ENCODE measurements around the gene CD160.

CD160 gene

GRCh38 chr1:145695821-145696629 is 23.3 kb upstream of the CD160 start:
- Histone ChIP-seq H2AFZ (ENCODE audit: low read depth) (no peak overlapping the region), H3K36me3 (ENCODE audit: insufficient read depth) (no peaks in the 10 kb centered on the region), H3K27me3 (ENCODE audit: insufficient read depth, low read depth) (no peaks in the 10 kb centered on the region), H4K20me1 (ENCODE audit: insufficient read depth) (no peaks in the 10 kb centered on the region), H3K4me1 (ENCODE audit: low read depth, poor library complexity, severe bottlenecking) (peaks cover 15% of the 10 kb centered on the region), H3K27ac (no peak overlapping the region), H3K4me3 (IDR thresholded peaks at IDR 0.05; ENCODE audit: insufficient read depth, low read depth, low read length) (no peak overlapping the region), H3K4me2 (no peak overlapping the region), H3K79me2 (ENCODE audit: insufficient read depth, low read depth) (no peaks in the 10 kb centered on the region), H3K9ac (no peak overlapping the region)
- no peak for TF ChIP-seq CTCF (conservative IDR thresholded peaks at IDR 0.05; ENCODE audit: low read depth, low read length)

GRCh38 chr1:145696630-145696960 is 22.7 kb upstream of the CD160 start:
- Histone ChIP-seq H3K27ac (no peak overlapping the region), H3K79me2 (ENCODE audit: insufficient read depth, low read depth) (no peaks in the 10 kb centered on the region), H3K4me2 (no peak overlapping the region), H2AFZ (ENCODE audit: low read depth) (no peak overlapping the region), H4K20me1 (ENCODE audit: insufficient read depth) (no peaks in the 10 kb centered on the region), H3K36me3 (ENCODE audit: insufficient read depth) (no peaks in the 10 kb centered on the region), H3K9ac (no peak overlapping the region), H3K27me3 (ENCODE audit: insufficient read depth, low read depth) (no peaks in the 10 kb centered on the region), H3K4me3 (IDR thresholded peaks at IDR 0.05; ENCODE audit: insufficient read depth, low read depth, low read length) (no peak overlapping the region), H3K4me1 (ENCODE audit: low read depth, poor library complexity, severe bottlenecking) (peaks cover 10% of the 10 kb centered on the region)
- TF ChIP-seq CTCF (conservative IDR thresholded peaks at IDR 0.05; ENCODE audit: low read depth, low read length): no peak

DNA sequence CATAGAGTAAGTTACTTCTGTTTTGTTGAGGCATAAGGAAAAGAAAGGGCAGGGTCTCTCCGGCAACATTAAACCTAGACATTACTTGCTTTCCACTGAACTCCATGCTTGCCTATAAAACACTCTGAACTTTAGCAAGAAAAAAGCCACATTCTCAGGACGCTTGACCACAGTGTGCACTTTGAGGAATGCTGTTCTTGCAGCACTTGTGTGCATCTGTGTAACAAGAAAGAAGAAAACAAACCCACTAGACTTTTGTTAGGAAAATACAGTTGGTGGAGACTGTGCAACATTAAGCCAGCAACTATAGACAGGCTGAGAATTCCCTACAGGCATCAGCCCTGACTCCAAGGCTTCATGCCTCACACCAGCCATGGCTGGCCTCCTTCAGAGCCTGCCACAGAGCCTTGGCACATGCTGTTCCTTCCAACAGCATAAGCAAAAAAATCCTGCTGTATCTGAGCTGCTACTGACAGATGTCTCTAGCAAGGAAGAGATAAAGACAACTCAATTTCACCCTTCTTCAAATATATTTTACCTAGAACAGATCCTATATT is 17.9 kb upstream of the CD160 start:
- H3K27ac ChIP-seq: no peak overlapping the region
- H3K4me1 ChIP-seq (ENCODE audit: low read depth, poor library complexity, severe bottlenecking): no peaks in the 10 kb centered on the region
- H3K79me2 ChIP-seq (ENCODE audit: insufficient read depth, low read depth): no peaks in the 10 kb centered on the region
- no peak for TF ChIP-seq CTCF (conservative IDR thresholded peaks at IDR 0.05; ENCODE audit: low read depth, low read length)
- H3K9ac ChIP-seq: no peak overlapping the region
- H3K27me3 ChIP-seq (ENCODE audit: insufficient read depth, low read depth): no peaks in the 10 kb centered on the region
- H3K4me2 ChIP-seq: no peak overlapping the region
- H2AFZ ChIP-seq (ENCODE audit: low read depth): no peak overlapping the region
- no peaks in the 10 kb centered on the region for H3K36me3 ChIP-seq (ENCODE audit: insufficient read depth)
- H4K20me1 ChIP-seq (ENCODE audit: insufficient read depth): no peaks in the 10 kb centered on the region
- H3K4me3 ChIP-seq (IDR thresholded peaks at IDR 0.05; ENCODE audit: insufficient read depth, low read depth, low read length): no peak overlapping the region

DNA sequence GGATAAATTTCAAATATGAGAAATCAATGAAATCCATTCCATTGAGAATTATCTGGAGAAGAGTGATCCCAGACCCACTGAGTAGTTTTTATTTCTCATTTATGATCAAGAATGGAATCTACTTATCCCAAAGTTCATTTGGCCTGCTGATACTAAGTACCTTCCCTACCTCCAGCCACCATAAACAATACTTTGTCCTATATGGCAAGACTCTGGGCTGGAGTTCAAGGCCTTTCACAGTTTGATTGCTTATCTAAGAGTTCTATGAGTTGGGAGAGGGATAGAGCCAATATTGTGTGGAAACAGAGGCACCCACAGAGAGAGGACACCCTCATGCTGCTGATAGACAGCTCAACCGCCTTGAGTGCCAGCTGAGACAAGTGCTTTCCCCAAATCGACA is 17.2 kb upstream of the CD160 start:
- H3K36me3 ChIP-seq (ENCODE audit: insufficient read depth): no peaks in the 10 kb centered on the region
- no peak overlapping the region for H2AFZ ChIP-seq (ENCODE audit: low read depth)
- H3K4me1 ChIP-seq (ENCODE audit: low read depth, poor library complexity, severe bottlenecking): no peaks in the 10 kb centered on the region
- no peaks in the 10 kb centered on the region for H3K79me2 ChIP-seq (ENCODE audit: insufficient read depth, low read depth)
- H4K20me1 ChIP-seq (ENCODE audit: insufficient read depth): no peaks in the 10 kb centered on the region
- no peak overlapping the region for H3K9ac ChIP-seq
- H3K27me3 ChIP-seq (ENCODE audit: insufficient read depth, low read depth): no peaks in the 10 kb centered on the region
- H3K4me2 ChIP-seq: no peak overlapping the region
- H3K4me3 ChIP-seq (IDR thresholded peaks at IDR 0.05; ENCODE audit: insufficient read depth, low read depth, low read length): no peak overlapping the region
- no peak overlapping the region for H3K27ac ChIP-seq
- no peak for TF ChIP-seq CTCF (conservative IDR thresholded peaks at IDR 0.05; ENCODE audit: low read depth, low read length)

Measured in KMS-11 (cell line).